ENCODE data around the gene MRPL52.

GRCh38 chr14:22830443-22831010, 840 bp downstream of the MRPL52 start:
- TF ChIP-seq ZBTB1 (tag by site-specific recombination; IDR thresholded peaks at IDR 0.05) (no peak), ZFP69B (tag by site-specific recombination; IDR thresholded peaks at IDR 0.05) (no peak), CTCF (tag by site-specific recombination; IDR thresholded peaks at IDR 0.05) (no peak), ZNF510 (tag by site-specific recombination; IDR thresholded peaks at IDR 0.05; ENCODE audit: insufficient replicate concordance) (no peak), ZBTB21 (tag by site-specific recombination; IDR thresholded peaks at IDR 0.05) (no peak)
